Fibroblast of villous mesenchyme (primary cell): ENCODE measurements around the gene YIPF5. TPM values are rescaled to one million over a fixed set of nuclear protein-coding genes. Genes with fewer than 3 reads are reported as not detected.

Experiments
- DNase-seq: peaks from one replicate; pipeline ENCODE4 v3.0.0-alpha.2; 2010; ENCODE audit warnings: low read depth
- H3K4me3 ChIP-seq: 2 replicates; pipeline ENCODE4 v1.5.1; 2011; ENCODE audit warnings: low read depth, mild to moderate bottlenecking, low read length
- CTCF ChIP-seq: IDR thresholded peaks from 2 replicates; pipeline ENCODE4 v1.5.1; 2012; ENCODE audit warnings: low read depth, mild to moderate bottlenecking, low read length; ENCODE audit not compliant: insufficient read depth
- total RNA-seq: library from RNA; depleted of rRNA; stranded (reverse); fragments of >200 nt; gene quantifications from 2 replicates; pipeline ENCODE4 v1.2.3, GENCODE V29; 2012

The YIPF5 gene
- total RNA-seq, 1 donor = 160 TPM

- no peak overlapping the region for H3K4me3 ChIP-seq
- DNase-seq = peak; percentile 61
- TF ChIP-seq CTCF = peak; percentile 78
These were observed 28.2 kb downstream of the YIPF5 start for GRCh38 chr5:144142139-144142823.

- TF ChIP-seq CTCF = no peak
- H3K4me3 ChIP-seq = no peak overlapping the region
- no peak for DNase-seq
These were observed 28.9 kb downstream of the YIPF5 start for GRCh38 chr5:144141585-144141984.

GRCh38 chr5:144139586-144139985 is 30.9 kb downstream of the YIPF5 start:
- peak; percentile 80 for DNase-seq
- H3K4me3 ChIP-seq = no peak overlapping the region
- peak; percentile 37 for TF ChIP-seq CTCF

- TF ChIP-seq CTCF = no peak
- no peak overlapping the region for H3K4me3 ChIP-seq
- no peak for DNase-seq
These were observed 35.2 kb downstream of the YIPF5 start for GRCh38 chr5:144135113-144135762.

- H3K4me3 ChIP-seq = no peak overlapping the region
- TF ChIP-seq CTCF = no peak
- no peak for DNase-seq
These were observed 36.1 kb downstream of the YIPF5 start for GRCh38 chr5:144134194-144134826.

- no peak for DNase-seq
- H3K4me3 ChIP-seq = no peak overlapping the region
- TF ChIP-seq CTCF = no peak
These were observed 37.3 kb downstream of the YIPF5 start for GRCh38 chr5:144133050-144133633.
